H4 (cell line): ENCODE results near the gene CREBRF. TPM values are rescaled to one million over a fixed set of nuclear protein-coding genes. Genes with fewer than 3 reads are reported as not detected.
"Not testable (repeated sequence)": the region's sequence is repeated elsewhere in the genome, so short reads cannot be mapped to it uniquely, and the experiment has no call there.

ENCODE experiments used
- DNase-seq: peaks from one replicate; pipeline ENCODE4 v3.0.0-alpha.2; 2015; ENCODE audit warnings: low spot score
- total RNA-seq: library from RNA; depleted of rRNA; stranded (reverse); fragments of >200 nt; shearing (Covaris generic); gene quantifications from 2 replicates; pipeline ENCODE4 v1.2.3, GENCODE V29; 2014

Gene CREBRF
- total RNA-seq, 1 experiment from 2014 or later = 4.4 TPM

- DNase-seq = no peak
Measured at GRCh38 chr5:173035904-173036707, 20.0 kb upstream of the CREBRF start.

GRCh38 chr5:173039188-173039587, 17.0 kb upstream of the CREBRF start:
- DNase-seq = no peak

GRCh38 chr5:173039964-173040363, 16.2 kb upstream of the CREBRF start:
- DNase-seq = no peak

- no peak for DNase-seq
Measured at GRCh38 chr5:173041881-173042762, 14.0 kb upstream of the CREBRF start.

GRCh38 chr5:173042763-173043107, 13.4 kb upstream of the CREBRF start:
- DNase-seq = no peak

GRCh38 chr5:173045474-173045873, 10.7 kb upstream of the CREBRF start:
- no peak for DNase-seq

GRCh38 chr5:173047096-173047837, 8.9 kb upstream of the CREBRF start:
- DNase-seq = not testable (repeated sequence)

- no peak for DNase-seq
Measured at GRCh38 chr5:173047838-173048105, 8.4 kb upstream of the CREBRF start.

GRCh38 chr5:173050791-173051190, 5.4 kb upstream of the CREBRF start:
- DNase-seq = no peak

GRCh38 chr5:173051746-173052145, 4.4 kb upstream of the CREBRF start:
- DNase-seq = no peak

- DNase-seq = no peak
Measured at GRCh38 chr5:173053041-173053440, 3.1 kb upstream of the CREBRF start.

- no peak for DNase-seq
Measured at GRCh38 chr5:173055042-173055721, 970 bp upstream of the CREBRF start.

- no peak for DNase-seq
Measured at GRCh38 chr5:173055722-173055982, 500 bp upstream of the CREBRF start.

- DNase-seq = no peak
Measured at GRCh38 chr5:173056783-173057061, 570 bp downstream of the CREBRF start.

GRCh38 chr5:173057062-173057924, 1.1 kb downstream of the CREBRF start:
- peak; percentile 96 for DNase-seq

- no peak for DNase-seq
Measured at GRCh38 chr5:173062141-173062540, 6.0 kb downstream of the CREBRF start.

- no peak for DNase-seq
Measured at GRCh38 chr5:173065155-173065554, 9.0 kb downstream of the CREBRF start.

GRCh38 chr5:173069671-173070070, 13.5 kb downstream of the CREBRF start:
- DNase-seq = no peak

- no peak for DNase-seq
Measured at GRCh38 chr5:173075137-173075843, 19.1 kb downstream of the CREBRF start.

GRCh38 chr5:173075970-173076369, 19.8 kb downstream of the CREBRF start:
- DNase-seq = no peak

GRCh38 chr5:173076471-173076870, 20.3 kb downstream of the CREBRF start:
- not testable (repeated sequence) for DNase-seq
